OCI-LY3 (cell line): ENCODE results near the gene RAB7A.

Experiments
- EZH2phosphoT487 ChIP-seq: fragments of 200-600 bp; shearing (Covaris generic); IDR thresholded peaks from 2 replicates; pipeline ENCODE4 v1.6.1; 2018; ENCODE audit warnings: antibody characterized with exemption, mixed run types, low read depth
- TF ChIP-seq, protein P1 (sequence below): fragments of 200-600, 300-600 bp; sonication (generic); IDR thresholded peaks from 2 replicates; pipeline ENCODE4 v1.5.1; 2014; ENCODE audit warnings: antibody characterized with exemption, low read length, low read depth

- TF ChIP-seq, protein P1, sequence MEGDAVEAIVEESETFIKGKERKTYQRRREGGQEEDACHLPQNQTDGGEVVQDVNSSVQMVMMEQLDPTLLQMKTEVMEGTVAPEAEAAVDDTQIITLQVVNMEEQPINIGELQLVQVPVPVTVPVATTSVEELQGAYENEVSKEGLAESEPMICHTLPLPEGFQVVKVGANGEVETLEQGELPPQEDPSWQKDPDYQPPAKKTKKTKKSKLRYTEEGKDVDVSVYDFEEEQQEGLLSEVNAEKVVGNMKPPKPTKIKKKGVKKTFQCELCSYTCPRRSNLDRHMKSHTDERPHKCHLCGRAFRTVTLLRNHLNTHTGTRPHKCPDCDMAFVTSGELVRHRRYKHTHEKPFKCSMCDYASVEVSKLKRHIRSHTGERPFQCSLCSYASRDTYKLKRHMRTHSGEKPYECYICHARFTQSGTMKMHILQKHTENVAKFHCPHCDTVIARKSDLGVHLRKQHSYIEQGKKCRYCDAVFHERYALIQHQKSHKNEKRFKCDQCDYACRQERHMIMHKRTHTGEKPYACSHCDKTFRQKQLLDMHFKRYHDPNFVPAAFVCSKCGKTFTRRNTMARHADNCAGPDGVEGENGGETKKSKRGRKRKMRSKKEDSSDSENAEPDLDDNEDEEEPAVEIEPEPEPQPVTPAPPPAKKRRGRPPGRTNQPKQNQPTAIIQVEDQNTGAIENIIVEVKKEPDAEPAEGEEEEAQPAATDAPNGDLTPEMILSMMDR, result no peak
- TF ChIP-seq EZH2phosphoT487, result no peak
These were observed 4.5 kb downstream of the RAB7A start for GRCh38 chr3:128730471-128730870.
